ENCODE measurements around the gene OSBPL9.

DNA sequence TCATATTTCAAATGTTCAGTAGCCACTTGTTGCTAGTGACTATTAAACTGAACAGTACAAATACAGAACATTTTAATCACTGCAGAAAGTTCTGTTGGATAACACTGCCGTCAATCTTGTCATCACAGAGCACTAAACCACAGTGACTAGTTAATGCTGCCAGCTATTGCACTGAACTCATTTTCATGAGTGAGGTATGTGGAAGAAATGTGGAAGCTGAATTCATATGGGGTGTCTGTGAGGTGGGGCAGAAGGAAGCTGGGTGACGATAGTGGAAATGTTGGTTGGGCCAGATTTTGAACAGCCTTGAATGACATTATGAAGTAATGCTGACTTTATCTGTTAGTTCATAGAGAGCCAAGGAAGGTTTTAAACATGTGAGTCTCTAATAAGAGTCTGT lies 49.6 kb downstream of the OSBPL9 start:
- TF ChIP-seq ZNF207 (IDR thresholded peaks at IDR 0.05; ENCODE audit: borderline replicate concordance) (no peak), TCF12 (IDR thresholded peaks at IDR 0.05; ENCODE audit: low read depth, low read length) (no peak), EZH2 (IDR thresholded peaks at IDR 0.05; ENCODE audit: borderline replicate concordance, control insufficient read depth, low read depth, low read length) (no peak), POLR2AphosphoS5 (IDR thresholded peaks at IDR 0.05; ENCODE audit: low read length) (no peak), POLR2A (IDR thresholded peaks at IDR 0.05; ENCODE audit: low read depth, low read length) (no peak), HDGF (IDR thresholded peaks at IDR 0.05) (no peak), NFIC (IDR thresholded peaks at IDR 0.05; ENCODE audit: low read depth, low read length) (no peak), ATF7 (IDR thresholded peaks at IDR 0.05; ENCODE audit: low read depth) (no peak), NR2F1 (conservative IDR thresholded peaks at IDR 0.05) (no peak), EP300 (IDR thresholded peaks at IDR 0.05; ENCODE audit: borderline replicate concordance in 1 of 2, control insufficient read depth in 1 of 2, low read depth in 2 of 2, low read length in 2 of 2) (no peak)
- TF ChIP-seq, protein P1, sequence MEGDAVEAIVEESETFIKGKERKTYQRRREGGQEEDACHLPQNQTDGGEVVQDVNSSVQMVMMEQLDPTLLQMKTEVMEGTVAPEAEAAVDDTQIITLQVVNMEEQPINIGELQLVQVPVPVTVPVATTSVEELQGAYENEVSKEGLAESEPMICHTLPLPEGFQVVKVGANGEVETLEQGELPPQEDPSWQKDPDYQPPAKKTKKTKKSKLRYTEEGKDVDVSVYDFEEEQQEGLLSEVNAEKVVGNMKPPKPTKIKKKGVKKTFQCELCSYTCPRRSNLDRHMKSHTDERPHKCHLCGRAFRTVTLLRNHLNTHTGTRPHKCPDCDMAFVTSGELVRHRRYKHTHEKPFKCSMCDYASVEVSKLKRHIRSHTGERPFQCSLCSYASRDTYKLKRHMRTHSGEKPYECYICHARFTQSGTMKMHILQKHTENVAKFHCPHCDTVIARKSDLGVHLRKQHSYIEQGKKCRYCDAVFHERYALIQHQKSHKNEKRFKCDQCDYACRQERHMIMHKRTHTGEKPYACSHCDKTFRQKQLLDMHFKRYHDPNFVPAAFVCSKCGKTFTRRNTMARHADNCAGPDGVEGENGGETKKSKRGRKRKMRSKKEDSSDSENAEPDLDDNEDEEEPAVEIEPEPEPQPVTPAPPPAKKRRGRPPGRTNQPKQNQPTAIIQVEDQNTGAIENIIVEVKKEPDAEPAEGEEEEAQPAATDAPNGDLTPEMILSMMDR (IDR thresholded peaks at IDR 0.05 in 2 of 3, conservative IDR thresholded peaks at IDR 0.05 in 1 of 3; ENCODE audit: control insufficient read depth in 2 of 3, extremely low read depth in 1 of 3, insufficient read depth in 1 of 3, low read depth in 3 of 3, low read length in 3 of 3), result no peak
- TF ChIP-seq, protein P2, sequence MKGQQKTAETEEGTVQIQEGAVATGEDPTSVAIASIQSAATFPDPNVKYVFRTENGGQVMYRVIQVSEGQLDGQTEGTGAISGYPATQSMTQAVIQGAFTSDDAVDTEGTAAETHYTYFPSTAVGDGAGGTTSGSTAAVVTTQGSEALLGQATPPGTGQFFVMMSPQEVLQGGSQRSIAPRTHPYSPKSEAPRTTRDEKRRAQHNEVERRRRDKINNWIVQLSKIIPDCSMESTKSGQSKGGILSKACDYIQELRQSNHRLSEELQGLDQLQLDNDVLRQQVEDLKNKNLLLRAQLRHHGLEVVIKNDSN (IDR thresholded peaks at IDR 0.05; ENCODE audit: borderline replicate concordance, extremely low read length, insufficient read depth, low read depth, low read length), result no peak
